ENCODE data around the gene HSPA9. TPM values are rescaled to one million over a fixed set of nuclear protein-coding genes. Genes with fewer than 3 reads are reported as not detected.

Gene HSPA9
- total RNA-seq, 2 donors from 2014 or later: 79.8 to 98.3 TPM

DNA sequence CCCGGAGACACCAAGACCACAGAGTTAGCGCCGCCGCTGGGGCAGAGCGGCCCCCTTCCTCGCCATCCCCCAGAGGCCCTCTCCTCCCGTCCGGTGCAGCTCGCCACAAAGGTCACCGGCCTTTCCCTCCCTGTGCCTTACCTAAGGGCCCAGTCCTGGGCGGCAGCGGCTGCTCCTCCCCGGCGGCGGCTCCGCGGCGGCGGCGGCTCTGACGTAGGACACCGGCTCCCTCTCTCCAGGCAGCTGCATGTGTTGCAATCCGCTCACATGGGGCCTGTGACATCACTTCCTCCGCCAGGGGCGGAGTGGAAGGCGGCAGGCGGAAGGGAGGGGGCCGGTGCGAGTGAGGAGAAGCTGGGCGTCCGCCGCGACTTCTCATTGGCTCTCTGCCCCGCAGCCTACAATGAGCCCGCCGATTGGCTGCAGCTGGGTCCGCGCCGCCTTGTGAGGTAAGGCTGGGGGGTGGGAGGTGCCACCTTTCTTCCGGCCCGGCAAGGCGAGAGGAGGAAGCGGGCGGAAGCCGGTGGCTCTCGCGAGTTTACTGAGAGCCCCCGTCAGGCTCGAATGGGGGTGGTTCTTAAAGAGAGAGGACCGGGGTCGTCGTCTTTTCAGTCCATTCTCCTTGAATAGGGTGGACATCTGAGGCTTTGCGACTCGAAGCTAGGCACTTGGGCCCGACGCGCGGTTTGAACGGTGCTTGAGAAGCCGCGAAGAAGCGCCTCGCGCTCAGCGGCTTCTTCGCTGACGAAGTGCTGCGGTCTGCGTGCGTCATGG is 32.1 kb downstream of the HSPA9 start, which contains the start of gene ETF1:
TSS of gene ETF1 (minus strand) at position 281 of the 774 bp plus-strand sequence. CDS start 318 bp downstream, outside the sequence.
- peak; percentile 95 for ATAC-seq
- H3K9me3 ChIP-seq: no peaks in the 10 kb centered on the region
- H3K4me1 ChIP-seq: peaks cover 79% of the 10 kb centered on the region
- intact Hi-C loops (cut with DNase I): loop anchor here (10.0 kb wide), 1 partner anchor 88 kb away; no protein-coding TSS in a partner anchor
- no peaks in the 10 kb centered on the region for H3K36me3 ChIP-seq (replicated peaks in 1 of 2; ENCODE audit: insufficient read depth in 1 of 2, low read depth in 2 of 2)
- TF ChIP-seq, protein P1, sequence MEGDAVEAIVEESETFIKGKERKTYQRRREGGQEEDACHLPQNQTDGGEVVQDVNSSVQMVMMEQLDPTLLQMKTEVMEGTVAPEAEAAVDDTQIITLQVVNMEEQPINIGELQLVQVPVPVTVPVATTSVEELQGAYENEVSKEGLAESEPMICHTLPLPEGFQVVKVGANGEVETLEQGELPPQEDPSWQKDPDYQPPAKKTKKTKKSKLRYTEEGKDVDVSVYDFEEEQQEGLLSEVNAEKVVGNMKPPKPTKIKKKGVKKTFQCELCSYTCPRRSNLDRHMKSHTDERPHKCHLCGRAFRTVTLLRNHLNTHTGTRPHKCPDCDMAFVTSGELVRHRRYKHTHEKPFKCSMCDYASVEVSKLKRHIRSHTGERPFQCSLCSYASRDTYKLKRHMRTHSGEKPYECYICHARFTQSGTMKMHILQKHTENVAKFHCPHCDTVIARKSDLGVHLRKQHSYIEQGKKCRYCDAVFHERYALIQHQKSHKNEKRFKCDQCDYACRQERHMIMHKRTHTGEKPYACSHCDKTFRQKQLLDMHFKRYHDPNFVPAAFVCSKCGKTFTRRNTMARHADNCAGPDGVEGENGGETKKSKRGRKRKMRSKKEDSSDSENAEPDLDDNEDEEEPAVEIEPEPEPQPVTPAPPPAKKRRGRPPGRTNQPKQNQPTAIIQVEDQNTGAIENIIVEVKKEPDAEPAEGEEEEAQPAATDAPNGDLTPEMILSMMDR (IDR thresholded peaks at IDR 0.05): peak in 3 of 7 experiments; percentile 21 to 34 (median 25)
- peak; percentile 98 to 99 (median 99) for TF ChIP-seq POLR2A (IDR thresholded peaks at IDR 0.05)
- H3K27me3 ChIP-seq: no peaks in the 10 kb centered on the region
- H3K27ac ChIP-seq: peak within 1 kb of the TSS; percentile 95 to 99 (median 98)
- H3K4me3 ChIP-seq: peak within 1 kb of the TSS; percentile 94 to 97
- DNase-seq: peak; percentile 100
- 0 to 1% methylated on average over 31 to 68 of the region's 70 CpGs for WGBS, 2 donors

DNA sequence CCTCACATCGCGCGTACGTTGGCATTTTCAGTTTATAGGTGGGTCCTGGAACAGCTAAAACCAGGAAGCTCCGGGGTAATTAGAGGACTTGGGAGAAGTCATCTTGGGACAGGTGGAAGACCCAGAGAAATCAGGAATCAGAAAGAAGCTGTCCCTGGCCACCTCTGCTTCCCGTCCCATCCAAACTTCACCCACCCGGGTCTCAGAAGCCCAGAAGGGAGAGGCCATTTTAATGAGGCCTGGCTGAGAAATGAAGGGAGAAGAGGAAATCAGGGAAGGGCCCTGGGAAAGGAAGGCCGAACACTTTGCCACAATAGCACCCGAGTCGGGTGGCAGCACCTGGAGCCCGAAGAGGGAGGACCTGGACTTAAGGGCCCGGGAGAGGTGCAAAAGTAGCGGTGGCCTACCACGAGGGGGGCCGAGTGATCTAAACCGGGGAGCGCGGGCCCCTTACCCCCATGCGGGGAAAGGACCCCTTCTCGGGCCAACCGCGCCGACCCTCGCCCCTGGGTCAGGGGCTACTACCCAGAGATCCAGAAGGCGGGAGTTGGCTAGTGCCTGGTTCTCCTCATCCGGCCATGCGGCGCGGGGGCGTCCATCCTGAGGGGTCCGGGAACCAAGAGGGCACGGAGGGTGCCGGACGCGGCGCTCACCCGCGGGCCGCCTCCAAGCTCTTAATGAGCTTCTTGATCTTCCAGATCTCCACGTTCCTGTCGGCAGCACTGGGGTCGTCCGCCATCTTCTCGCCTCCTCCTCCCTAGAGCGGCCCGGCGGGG is 32.8 kb downstream of the HSPA9 start:
- H3K9me3 ChIP-seq: no peaks in the 10 kb centered on the region
- H3K4me3 ChIP-seq: peak overlapping the region; percentile 82 to 97
- H3K4me1 ChIP-seq: peaks cover 73% of the 10 kb centered on the region
- TF ChIP-seq, protein P1 (IDR thresholded peaks at IDR 0.05): no peak
- no peak for TF ChIP-seq POLR2A (IDR thresholded peaks at IDR 0.05)
- no peaks in the 10 kb centered on the region for H3K27me3 ChIP-seq
- ATAC-seq (no peak), DNase-seq (peak in 2 of 4 donors; percentile 10 to 22)
- no peaks in the 10 kb centered on the region for H3K36me3 ChIP-seq (replicated peaks in 1 of 2; ENCODE audit: insufficient read depth in 1 of 2, low read depth in 2 of 2)
- intact Hi-C loops (cut with DNase I): loop anchor here (10.0 kb wide), 1 partner anchor 88 kb away; no protein-coding TSS in a partner anchor
- H3K27ac ChIP-seq: peak overlapping the region; percentile 93 to 99 (median 96)
- 0 to 1% methylated on average over 25 to 42 of the region's 47 CpGs for WGBS, 2 donors

GRCh38 chr5:138541511-138542179 is 33.6 kb downstream of the HSPA9 start:
- H3K27me3 ChIP-seq: no peaks in the 10 kb centered on the region
- no peak for TF ChIP-seq POLR2A (IDR thresholded peaks at IDR 0.05)
- TF ChIP-seq, protein P1 (IDR thresholded peaks at IDR 0.05): no peak
- no peaks in the 10 kb centered on the region for H3K36me3 ChIP-seq (replicated peaks in 1 of 2; ENCODE audit: insufficient read depth in 1 of 2, low read depth in 2 of 2)
- H3K4me1 ChIP-seq: peaks cover 74% of the 10 kb centered on the region
- WGBS, 2 donors: 8 to 12% methylated on average over 6 of the region's 6 CpGs
- no peak for DNase-seq
- intact Hi-C loops (cut with DNase I): loop anchor here (10.0 kb wide), 1 partner anchor 87 kb away; no protein-coding TSS in a partner anchor
- peak overlapping the region in 3 of 4 donors; percentile 95 to 99 (median 98) for H3K27ac ChIP-seq
- H3K4me3 ChIP-seq: peak overlapping the region; percentile 82 to 97
- no peak for ATAC-seq
- H3K9me3 ChIP-seq: no peaks in the 10 kb centered on the region

DNA sequence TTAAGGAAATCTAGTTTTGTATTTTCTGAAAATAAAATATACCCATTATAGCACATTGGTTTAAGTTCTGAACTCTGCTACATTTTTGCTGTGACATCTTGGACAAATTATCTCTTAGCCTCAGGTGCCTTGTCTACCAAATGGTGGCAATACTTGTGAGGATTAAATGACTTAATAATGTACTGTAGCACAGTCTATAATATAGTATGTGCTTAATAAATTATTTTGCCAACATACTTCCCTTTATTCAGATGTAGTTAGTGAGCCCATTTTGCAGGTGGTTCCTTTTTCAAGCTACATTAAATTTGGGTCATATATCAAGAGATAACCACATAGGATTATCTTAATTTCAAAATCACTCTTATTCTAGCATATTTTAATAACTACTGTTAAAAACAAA is 35.4 kb downstream of the HSPA9 start:
- Histone ChIP-seq H3K4me1 (peaks cover 56% of the 10 kb centered on the region), H3K4me3 (no peak overlapping the region), H3K36me3 (replicated peaks in 1 of 2; ENCODE audit: insufficient read depth in 1 of 2, low read depth in 2 of 2) (no peaks in the 10 kb centered on the region), H3K27me3 (no peaks in the 10 kb centered on the region), H3K9me3 (no peaks in the 10 kb centered on the region), H3K27ac (no peak overlapping the region)
- TF ChIP-seq, protein P1 (IDR thresholded peaks at IDR 0.05): no peak
- no peak for TF ChIP-seq POLR2A (IDR thresholded peaks at IDR 0.05)
- DNase-seq (no peak), ATAC-seq (no peak)
- intact Hi-C loops (cut with DNase I): loop anchor here (10.0 kb wide), 1 partner anchor 85 kb away; no protein-coding TSS in a partner anchor
